Pons (tissue), 1 donor: ENCODE results near the gene FOSL2.

ENCODE experiments used
- DNase-seq: peaks from one replicate; pipeline ENCODE4 v3.0.0-alpha.2; 2016; ENCODE audit warnings: low spot score

The FOSL2 gene

DNA sequence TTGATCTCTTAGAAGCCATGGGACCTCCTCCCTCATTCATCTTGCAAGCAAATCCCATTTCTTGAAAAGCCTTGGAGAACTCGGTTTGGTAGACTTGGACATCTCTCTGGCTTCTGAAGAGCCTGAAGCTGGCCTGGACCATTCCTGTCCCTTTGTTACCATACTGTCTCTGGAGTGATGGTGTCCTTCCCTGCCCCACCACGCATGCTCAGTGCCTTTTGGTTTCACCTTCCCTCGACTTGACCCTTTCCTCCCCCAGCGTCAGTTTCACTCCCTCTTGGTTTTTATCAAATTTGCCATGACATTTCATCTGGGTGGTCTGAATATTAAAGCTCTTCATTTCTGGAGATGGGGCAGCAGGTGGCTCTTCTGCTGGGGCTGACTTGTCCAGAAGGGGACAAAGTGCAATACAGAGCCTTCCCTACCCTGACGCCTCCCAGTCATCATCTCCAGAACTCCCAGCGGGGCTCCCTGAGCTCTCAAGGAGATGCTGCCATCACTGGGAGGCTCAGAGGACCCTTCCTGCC is 20.0 kb downstream of the FOSL2 start:
- DNase-seq: no peak

DNA sequence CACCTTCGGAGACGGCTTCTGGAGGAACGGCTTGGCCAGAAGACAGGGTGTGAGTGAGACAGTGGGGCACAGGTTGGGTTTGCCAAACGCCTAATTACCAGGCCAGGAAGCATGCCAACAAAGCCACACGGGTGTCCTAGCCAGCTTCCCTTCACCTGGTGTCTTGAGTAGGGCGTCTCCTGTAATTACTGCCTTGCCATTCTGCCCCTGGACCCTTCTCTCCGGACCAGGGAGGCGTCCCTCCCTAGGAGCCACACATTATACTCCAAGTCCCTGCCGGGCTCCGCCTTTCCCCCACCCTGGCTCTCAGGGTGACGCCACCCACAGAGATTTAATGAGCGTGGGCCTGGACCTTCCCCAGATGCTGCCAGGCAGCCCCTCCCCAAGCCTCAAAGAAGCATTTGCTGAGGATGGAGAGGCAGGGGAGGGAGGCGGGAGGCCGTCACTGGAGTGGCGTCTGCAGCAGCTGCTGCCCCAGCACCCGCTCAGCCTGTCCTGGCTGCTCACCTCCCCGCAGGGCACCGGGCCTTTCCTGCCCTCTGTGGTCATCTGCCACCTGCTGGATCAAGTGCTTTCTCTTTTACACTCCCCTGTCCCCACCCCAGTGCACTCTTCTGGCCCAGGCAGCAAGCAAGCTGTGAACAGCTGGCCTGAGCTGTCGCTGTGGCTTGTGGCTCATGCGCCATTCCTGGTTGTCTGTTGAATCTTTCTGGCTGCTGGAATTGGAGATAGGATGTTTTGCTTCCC is 20.7 kb downstream of the FOSL2 start:
- DNase-seq: no peak

DNA sequence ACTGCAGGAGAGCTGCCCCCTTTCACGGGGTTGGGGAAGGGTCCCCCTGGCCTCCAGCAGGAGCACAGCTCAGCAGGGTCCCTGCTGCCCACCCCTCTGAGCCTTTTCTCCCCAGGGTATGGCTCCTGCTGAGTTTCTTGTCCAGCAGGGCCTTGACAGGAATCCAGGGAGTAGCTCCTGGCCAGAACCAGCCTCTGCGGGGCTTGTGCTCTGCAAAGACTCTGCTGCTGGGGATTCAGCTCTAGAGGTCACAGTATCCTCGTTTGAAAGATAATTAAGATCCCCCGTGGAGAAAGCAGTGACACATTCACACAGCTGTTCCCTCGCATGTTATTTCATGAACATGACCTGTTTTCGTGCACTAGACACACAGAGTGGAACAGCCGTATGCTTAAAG is 21.2 kb downstream of the FOSL2 start:
- DNase-seq: no peak

DNA sequence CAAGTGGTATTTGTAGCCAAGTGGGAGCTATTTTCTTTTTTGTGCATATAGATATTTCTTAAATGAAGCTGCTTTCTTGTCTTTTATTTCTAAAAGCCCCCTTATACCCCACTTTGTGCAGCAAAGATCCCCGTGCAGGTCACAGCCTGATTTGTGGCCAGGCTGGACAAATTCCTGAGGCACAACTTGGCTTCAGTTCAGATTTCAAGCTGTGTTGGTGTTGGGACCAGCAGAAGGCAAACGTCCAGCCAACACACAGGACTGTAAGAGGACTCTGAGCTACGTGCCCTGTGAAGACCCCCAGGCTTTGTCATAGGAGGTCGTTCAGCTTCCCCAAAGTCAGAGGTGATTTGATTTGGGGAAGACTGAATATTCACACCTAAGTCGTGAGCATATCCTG is 21.9 kb downstream of the FOSL2 start:
- DNase-seq: no peak

DNA sequence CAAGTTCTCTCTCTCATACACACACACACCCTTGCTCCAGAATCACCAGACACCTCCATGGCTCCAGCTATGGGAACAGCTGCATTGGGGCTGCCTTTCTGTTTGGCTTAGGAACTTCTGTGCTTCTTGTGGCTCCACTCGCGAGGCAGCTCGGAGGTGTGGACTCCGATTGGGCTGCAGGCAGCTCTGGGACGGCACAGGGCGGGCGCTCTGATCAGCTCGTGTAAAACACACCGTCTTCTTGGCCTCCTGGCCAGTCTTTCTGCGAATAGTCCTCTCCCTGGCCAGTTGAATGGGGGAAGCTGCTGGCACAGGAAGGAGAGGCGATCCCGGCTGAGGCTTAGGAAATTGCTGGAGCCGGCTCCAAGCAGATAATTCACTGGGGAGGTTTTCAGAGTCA is 22.4 kb downstream of the FOSL2 start:
- DNase-seq: no peak

DNA sequence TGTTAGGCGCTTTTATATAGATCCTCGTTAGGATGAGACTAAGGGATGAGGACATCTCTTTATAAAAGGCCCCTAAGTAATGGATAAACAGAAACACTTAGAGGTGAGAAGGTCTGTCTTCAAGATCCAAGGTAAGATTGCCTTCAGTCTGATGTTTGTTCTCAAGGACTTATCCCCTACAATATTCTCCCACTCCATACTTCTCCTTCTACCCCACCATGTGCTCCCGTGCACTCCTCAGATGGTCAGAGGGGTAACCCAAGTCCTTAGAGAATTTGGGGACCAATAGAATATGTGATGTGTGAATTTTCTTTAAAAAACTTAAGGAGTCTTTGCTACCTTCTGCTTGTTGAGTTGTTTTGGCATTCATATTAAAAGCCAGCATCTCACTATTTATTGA is 23.1 kb downstream of the FOSL2 start:
- no peak for DNase-seq

DNA sequence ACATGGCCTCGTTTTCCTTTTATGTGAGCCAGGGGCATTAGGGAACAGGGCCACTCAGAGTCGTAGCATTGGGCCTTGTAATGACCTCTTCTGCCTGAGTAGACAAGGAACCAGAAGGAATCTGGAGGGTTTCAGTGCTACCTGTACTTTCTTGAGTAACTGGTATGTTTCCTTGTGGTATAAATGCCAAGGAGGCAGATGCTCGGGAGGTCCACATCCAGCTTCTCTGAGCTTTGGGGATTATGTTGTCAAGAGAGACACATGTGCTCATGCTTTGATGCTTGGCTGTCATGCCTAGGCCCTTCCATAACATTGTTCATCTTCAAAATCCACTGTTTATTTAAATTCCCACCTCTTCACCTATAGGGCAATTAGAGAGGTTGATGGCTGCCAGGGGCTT is 26.3 kb downstream of the FOSL2 start:
- DNase-seq: no peak

DNA sequence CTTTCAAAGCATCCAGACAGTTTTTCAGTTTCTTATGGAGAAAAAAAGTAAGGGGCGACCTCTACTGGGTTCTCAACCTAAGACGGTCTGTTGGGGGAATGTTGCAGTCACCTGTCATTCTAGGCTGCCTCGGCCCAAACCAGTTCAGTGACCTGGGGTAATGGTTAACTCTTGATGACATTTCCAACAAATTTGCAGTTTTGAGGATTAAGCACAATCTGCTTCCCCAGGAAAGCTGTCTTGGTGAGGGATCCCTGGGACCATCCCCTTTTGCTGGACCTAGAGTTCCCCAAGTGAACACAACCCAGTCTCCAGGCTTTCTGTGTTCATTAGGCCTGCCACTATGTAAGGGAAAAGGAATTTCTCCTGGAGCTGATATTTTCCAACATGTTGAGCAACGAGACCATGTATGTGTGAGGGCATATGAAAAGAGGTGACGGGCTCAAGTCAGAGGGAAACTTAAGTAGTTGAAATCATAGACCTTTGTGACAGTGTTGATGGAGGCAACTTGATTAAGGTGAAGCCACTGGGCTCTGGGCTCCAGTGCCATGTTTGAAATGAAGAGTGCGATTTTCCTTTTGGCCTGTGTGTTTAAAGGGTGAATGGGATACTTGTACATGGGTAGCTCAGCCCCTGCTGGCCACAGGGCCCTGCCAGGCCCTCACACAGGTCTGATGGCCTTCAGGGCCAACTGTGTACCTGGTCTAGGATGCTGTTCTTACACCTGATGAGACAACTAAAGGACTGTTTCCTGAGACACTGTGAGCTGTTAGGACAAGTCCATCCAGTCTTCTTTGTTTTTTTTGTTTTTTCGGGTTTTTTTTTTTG is 27.0 kb downstream of the FOSL2 start:
- no peak for DNase-seq

DNA sequence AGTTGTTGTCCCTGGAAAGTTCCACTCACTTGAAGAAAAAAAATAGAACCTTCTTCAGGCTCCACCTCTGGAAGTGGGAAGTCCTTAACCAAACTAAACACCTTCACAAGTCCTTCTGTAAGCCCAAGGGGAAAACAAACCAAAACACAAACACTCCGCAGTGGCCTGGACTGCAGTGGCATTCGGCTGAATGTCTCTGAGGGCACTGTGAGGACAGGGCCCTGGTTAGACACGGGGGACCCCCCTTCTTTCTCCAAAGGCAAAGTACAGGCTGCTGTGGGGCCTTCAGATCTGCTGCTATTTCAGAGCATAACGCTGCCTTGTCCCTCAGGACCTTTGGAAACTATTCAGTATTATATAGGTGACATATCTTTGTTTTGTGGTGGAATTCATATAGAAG is 28.1 kb downstream of the FOSL2 start:
- no peak for DNase-seq

DNA sequence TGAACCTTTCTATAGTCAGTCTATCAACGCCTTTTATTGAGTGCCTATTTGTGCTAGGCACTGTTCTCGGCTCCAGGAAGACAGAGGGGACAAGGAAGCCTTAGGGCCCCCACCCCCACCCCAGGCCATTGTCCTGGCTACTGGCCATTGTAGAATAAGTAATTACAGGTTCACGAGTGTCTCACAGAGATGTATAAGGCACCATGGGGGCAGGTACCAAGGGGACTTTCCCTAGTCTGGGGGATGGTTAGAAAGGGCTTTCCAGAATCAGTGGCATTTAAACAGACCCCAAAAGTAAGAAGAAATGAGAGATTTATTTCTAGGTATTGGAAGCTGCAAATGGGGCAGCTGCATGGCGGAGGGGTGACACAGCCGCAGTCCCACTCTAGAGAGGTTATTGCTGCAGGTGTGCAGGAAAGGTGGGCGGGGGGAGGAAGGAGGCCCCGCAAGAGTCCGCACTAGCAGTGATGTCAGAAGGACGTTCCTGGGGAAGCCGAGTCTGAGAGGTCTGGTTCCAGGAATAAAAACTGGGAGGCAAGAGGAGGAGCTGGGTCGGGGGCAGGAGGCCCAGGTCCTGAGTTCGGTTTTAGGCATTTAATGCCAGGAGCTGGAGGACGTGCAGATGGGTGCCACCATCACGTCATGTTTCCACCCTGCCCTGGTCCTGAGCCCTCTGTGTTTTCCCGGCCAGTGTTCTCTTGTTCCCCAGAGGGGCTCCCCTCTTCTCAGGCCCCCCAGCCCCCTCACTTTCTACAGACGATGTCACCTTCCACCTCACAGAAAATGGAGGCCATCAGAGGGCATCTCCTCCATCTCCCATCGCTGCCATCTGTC is 30.5 kb downstream of the FOSL2 start:
- no peak for DNase-seq

DNA sequence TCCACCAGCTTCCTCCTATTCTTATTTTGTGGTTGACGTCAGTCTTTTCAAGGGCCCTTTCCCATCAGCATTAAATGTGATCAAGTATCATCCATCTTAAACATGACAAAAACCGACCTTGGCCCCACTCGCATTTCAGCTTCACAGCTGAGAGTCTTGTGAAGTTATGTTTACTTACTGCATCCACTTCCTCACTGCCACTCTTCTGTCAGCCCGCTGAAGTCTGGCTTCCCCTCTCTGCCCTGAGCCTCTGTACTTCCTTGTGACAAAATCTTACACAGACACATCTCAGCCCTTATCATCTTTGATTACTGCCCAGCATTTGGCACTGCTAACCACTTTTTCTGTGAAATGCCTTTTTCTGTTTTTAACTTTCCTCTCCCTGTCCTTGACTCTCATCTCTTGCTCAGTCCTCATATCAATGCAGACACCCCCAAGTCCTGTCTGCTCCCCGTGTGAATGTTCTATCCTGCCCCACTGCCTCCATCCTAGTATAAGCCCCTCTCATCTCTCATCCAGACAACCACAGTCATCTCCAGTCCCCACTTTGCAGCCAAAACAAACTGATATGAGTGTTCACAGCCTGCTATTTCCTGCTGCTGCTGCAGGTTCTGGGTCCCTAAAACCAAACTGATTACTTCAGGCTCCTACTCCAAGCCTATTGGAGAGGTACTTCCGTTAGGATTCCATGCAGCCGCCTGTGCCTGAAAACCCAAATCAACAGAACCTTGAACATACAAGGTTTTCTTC is 31.4 kb downstream of the FOSL2 start:
- no peak for DNase-seq

DNA sequence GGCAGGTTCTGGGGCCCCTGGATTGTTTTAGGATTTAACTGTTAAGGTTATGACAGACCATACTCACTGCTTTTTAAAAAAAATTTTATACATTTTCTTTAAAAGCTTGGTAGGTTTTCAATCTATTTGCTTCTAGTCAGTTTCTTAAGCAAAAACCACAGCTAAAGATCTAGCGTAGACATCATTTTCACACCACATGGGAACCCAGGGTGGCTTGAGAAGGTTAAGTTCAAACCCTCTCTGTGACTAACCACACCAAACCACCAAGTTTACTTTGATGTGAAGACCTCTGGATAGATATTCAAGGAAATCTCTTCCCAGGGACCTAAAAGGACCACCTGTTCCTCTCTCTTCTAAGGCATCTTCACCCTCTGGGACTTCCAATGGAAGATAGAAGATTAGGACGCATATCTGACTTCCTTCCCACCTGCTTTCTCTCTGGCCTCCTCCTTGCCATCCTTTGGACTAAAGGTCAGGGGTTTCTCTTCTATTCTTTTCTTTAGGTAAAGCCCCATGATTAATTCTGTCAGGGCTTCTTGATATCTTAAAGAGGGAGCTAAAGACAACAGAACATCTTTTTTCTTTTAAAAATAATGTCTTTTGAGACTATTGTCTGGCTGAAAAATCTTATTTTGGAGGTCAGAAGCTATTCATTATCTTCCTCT is 32.3 kb downstream of the FOSL2 start:
- DNase-seq: no peak

DNA sequence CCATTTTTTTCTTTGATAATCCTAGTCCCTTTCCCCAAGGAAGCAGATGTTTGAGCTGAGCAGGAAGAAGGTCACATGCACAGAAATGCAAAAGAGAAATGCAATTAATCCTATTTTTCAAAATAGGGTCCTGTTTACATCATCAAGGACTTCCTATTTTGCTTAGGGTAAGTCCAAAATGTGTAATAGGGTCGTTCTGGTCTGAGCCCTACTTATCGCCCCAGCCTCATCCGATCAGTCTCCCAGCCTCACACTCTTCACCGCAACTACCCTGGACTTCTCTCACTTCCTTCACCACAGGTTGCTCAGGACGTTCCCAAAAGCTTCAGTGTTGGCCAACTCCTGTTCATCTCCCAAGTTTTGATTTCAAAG is 32.8 kb downstream of the FOSL2 start:
- no peak for DNase-seq

DNA sequence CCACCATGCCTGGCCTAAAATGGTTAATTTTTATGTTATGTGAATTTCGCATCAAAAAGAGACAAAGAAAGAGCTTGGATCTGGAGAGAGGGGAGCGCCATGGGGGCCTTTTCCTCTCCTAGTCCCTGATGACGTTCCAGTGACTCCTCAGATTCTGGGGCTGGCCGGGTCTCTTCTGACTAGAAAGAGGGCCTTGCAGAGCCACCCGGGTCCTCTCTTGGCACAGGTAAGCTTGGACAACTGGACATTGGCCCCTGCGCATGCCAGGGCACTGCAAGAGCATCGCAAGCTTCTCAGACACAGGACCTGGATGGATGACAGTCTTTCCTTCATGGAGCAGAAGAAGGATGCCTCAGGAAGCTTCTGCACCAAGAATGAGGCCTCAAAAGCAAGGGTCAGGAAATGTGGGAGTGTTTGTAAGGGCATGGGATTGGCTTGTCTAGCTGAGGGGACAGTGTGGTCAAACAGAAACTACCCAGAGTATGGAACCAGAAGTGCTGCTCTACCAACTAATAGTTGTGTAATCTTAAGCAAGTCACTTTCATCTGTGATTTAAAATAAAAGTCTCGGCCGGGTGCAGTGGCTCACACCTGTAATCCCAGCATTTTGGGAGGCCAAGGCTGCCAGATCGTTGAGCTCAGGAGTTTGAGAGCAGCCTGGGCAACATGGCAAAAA is 35.2 kb downstream of the FOSL2 start:
- DNase-seq: no peak

DNA sequence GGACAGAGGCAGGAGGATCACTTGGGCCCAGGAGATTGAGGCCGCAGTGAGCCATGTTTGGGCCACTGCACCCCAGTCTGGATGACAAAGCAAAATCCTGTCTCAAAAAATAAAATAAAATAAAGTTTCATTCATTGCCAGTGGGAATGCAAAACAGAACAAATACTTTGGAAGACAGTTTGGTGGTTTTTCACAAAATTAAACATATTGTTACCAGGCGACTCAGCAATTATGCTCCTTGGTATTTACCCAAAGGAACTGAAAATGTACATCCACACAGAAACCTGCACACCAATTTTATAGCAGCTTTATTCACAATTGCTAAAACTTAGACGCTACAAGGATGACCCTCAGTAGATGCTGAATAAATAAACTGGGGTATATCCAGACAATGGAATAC is 35.8 kb downstream of the FOSL2 start:
- DNase-seq: no peak

DNA sequence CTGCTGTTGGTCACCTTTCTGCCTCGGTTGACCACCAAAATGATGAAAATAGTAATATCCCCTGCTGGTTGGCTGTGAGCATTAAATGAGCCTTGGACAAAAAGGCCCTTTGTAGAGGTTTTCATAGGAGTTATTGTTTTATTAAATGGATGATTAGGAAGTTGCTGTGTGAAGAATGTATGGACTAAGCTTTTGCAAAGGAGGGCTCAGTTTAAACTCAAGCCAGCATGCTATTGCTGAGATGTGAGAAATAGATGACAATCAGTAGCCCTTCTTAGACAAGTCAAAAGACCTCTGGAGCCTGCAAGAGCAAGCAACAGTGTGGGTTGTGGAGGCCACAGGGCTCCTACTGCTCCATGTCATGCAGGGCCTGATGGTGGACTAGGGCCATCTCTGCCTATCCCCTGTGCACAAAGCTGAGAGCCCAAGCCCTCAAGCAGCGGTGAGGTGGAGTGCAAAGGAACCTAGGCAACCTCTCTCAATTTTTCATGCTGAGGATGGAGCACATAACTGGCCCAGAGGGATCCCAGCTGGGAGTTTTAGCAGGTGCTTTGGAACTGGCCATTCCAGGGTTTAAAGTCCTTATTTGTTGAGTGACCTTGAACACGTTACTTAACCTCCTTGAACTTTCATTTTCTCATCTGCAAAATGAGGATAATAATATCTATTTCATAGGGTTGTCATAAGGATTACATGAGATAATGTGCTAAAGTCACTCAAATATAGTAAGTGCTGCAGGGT is 37.1 kb downstream of the FOSL2 start:
- no peak for DNase-seq

DNA sequence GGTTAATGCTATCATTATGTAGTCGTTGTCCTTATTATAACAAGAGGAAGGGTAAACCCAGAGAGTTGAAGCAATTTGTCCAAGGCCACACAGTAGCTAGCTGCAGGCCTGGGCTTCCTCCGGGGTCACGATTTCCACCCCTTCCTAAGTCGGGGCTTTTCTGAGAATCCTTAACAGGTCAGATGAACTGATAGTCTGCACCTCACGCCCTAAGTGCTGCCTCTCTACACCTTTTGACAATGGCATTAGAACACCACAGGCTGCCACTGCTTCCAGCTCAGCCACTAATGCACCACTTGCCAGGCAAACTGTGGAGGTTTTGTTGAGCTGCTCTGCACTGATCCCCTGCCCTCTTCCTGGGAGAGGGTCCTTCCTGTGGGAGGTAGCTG is 37.7 kb downstream of the FOSL2 start:
- no peak for DNase-seq

DNA sequence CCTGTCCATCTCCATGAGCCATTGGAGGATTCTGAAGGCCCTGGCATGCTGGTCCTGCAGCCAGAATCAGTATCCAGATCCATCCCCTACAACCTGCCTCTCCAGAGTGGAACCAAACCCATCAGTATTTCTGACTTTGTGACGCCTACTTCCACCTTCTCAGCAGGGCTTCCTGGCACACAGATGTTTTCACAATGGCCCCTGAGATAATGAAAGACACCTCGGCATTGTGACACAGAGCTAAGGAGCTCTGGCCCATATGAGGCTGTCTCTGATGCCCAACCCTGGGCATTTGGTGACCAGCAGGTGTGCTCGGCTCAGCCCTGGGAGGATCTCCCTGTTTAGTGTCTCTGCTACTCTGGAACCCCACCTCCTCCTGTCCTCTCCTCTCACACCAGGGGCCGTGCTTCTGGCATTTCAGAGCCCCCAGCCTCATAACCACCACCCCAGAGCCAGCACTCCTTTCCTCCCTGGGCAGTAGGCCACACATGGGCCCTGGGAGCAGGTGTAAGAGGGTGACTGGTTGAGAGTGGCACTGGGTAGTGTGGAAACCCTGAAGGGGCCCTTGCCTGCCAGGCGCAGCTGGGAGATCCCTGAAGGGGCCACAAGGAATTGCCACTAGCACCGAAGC is 38.2 kb downstream of the FOSL2 start:
- no peak for DNase-seq

DNA sequence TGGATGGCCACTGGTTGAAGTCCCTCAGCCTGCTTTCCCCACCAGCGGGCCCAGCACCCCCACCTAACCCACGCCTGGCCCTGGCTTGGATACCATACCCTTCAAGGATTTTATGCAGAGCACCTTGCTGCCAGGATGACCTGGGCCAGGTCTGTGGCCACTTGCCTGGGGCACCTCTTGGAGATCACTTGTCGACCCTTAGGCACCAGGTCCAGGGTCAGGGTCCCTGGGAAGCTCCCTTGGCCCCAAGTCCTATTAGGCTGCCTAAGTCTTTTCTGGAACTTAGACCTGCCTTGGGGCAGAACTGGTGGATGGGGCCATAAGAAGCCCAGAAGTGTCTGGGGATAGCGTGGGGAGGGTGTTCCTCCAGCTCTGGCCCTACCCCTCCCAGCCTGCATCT is 39.1 kb downstream of the FOSL2 start:
- DNase-seq: no peak

DNA sequence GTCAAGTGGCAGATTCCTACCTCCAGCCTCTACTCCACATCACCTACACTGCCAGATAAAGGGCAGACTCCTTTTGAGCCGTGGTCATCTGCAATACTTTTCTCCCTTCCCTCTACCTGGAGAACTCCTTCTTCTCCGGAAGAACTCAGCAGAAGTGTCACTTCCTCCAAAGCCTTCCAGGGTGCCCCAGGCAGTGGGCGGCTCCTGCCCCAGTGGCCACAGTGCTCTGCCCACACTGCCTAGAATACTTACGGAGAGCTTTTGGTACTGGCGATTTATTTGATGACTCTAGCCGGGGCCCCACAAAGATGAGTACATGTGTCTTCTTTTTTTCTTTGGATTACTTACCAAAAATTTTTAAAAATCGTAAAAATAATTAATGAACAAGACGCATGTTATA is 39.7 kb downstream of the FOSL2 start:
- DNase-seq: no peak
